GM23248 (cell line): Measurements from ENCODE around the gene ATG2B.

ENCODE experiments used
- EZH2 ChIP-seq: fragments of 200-600 bp; sonication (generic); IDR thresholded peaks from 2 replicates; pipeline ENCODE4 v1.6.1; 2018; ENCODE audit warnings: antibody characterized with exemption, mild to moderate bottlenecking; ENCODE audit not compliant: insufficient read depth, poor library complexity, severe bottlenecking
- EZH2phosphoT487 ChIP-seq: fragments of 200-600 bp; sonication (generic); IDR thresholded peaks from 2 replicates; pipeline ENCODE4 v1.6.1; 2018; ENCODE audit warnings: antibody characterized with exemption, moderate library complexity, mild to moderate bottlenecking, low read depth; ENCODE audit not compliant: insufficient read depth

DNA sequence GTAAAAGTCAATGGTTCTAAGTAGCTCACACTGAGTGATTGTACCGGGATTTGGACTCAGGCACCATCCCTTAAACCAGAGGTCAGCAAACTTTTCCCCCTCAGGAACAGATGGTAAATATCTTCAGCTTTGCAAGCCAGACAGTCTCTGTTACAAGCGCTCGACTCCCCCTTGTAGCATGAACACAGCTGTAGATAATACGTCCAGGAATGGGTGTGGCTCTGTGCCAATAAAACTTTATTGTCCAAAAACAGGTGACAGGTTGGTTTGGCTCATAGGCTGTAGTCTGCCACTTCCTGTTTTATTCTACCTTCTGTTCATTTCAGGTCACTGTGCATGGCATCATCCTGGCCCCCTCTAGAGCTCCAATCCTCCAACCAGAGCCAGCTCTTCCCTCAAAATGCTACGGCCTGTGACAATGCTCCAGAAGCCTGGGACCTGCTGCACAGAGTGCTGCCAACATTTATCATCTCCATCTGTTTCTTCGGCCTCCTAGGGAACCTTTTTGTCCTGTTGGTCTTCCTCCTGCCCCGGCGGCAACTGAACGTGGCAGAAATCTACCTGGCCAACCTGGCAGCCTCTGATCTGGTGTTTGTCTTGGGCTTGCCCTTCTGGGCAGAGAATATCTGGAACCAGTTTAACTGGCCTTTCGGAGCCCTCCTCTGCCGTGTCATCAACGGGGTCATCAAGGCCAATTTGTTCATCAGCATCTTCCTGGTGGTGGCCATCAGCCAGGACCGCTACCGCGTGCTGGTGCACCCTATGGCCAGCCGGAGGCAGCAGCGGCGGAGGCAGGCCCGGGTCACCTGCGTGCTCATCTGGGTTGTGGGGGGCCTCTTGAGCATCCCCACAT is 99.6 kb downstream of the ATG2B start:
- TF ChIP-seq EZH2phosphoT487 = no peak
- TF ChIP-seq EZH2 = no peak
